Daoy (cell line): Measurements from ENCODE around the gene SLC38A9. TPM values are rescaled to one million over a fixed set of nuclear protein-coding genes. Genes with fewer than 3 reads are reported as not detected.

Experiments
- DNase-seq: peaks from one replicate; pipeline ENCODE4 v3.0.0-alpha.2; 2015; ENCODE audit warnings: low read depth
- total RNA-seq: library from RNA; depleted of rRNA; stranded (reverse); fragments of >200 nt; shearing (Covaris generic); gene quantifications from 2 replicates; pipeline ENCODE4 v1.2.3, GENCODE V29; 2014

SLC38A9 gene
- total RNA-seq, 1 experiment from 2014 or later = 37.3 TPM

- no peak for DNase-seq
These were observed 98.8 kb downstream of the SLC38A9 start for GRCh38 chr5:55613112-55613868.

DNA sequence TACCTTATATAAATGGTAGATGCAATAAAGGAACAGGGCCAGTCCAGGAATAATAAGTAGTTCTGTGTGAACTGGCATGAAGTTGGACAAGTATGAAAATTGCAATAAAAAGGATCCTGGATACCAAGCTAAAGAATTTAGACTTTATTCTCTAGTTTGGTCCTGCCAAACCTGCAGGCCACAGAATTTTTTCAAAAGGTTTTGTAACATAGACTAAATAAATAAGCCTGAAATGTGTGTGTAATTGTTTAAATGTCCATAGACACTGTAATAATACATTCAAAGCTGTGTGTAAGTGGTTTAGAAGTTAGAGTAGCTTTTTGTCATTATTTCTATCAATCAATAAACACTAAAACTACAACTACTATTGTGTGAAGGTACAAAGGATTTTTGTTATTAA lies 101.6 kb downstream of the SLC38A9 start:
- DNase-seq = no peak

GRCh38 chr5:55609413-55609812 lies 102.7 kb downstream of the SLC38A9 start:
- DNase-seq = no peak

DNA sequence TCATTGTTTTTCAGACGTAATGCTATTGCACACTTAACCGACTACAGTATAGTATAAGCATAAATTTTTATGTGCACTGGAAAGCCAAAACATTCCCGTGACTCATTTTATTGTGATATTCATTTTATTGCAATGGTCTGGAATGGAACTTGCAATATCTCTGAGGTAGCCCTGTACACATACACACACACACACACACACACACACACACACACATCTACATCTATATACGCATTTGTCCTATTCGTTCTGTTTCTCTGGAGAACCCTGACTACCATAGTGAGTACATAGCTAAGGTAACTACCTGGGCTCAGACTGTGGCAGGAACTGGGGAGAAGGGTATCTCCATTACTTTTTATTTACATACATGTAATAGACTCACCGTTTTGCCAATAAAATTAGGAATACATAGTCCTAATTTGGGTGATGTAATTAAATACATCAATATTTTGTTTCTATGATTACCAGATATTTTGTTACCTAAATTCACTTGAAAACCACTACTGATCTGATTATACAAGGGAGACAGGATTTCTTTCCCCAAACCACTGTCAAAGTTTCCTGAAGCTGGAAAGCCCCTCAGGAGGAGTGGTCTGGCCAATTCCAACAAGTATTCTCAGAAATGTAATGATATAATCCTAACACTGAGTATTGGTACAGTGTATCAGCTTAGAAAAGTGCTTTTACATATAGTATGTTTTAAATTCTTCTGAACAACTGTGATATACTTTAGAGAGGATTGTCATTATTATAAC lies 103.4 kb downstream of the SLC38A9 start:
- no peak for DNase-seq

- peak; percentile 72 for DNase-seq
These were observed 104.8 kb downstream of the SLC38A9 start for GRCh38 chr5:55607309-55607708.

GRCh38 chr5:55604611-55605067 lies 107.5 kb downstream of the SLC38A9 start:
- peak; percentile 78 for DNase-seq

GRCh38 chr5:55603922-55604321 lies 108.2 kb downstream of the SLC38A9 start:
- peak; percentile 50 for DNase-seq

DNA sequence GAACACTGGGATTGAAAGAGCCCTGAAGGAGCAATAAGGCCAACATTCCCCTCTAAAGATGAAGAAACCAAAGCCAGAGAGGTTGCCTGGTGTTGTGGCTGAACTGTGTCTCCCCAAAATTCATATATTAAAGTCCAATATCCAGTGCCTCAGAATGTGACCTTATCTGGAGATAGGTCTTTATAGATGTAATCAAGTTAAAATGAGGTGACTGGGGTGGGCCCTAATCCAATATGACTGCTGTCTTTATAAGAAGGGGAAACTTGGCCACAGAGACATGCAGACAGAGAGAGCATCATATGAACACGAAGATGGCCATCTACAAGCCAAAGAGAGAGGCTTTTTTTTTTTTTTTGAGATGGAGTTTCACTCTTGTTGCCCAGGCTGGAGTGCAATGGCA lies 110.5 kb downstream of the SLC38A9 start:
- DNase-seq = no peak

- DNase-seq = peak; percentile 80
These were observed 110.9 kb downstream of the SLC38A9 start for GRCh38 chr5:55601204-55601618.

DNA sequence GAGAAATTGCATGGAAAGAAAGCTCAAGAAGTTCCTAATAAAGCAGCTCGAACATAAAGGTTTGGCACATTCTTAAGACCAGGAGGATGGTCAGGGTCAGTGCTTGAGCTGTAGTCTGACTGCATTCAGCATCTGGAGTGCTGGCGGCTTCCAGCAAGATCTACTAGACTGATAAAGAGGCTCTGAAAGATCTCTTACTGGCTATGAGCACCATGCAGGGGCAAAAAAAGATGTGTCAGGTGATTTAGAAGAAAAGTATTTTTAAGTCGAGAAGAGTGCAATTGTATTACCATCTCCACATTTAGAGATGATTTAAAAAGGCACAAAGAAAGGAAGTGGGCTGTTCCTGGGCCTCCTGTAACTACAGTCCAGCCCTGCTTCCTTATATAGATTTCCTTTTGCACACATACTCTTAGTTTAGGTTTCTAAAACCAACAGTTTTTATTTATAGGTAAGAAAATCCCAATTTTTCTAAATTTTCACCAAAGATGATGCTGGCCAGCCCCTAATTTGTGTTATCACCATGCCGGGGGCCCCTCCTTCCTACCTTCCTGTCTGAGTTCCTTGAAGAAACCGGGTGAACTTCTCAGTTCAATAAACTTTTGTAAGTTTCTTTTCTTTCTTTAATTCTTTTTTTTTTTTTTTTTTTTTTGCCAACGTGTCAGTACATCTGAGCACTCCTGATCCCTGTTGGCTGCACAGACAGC lies 111.5 kb downstream of the SLC38A9 start:
- peak; percentile 23 for DNase-seq

DNA sequence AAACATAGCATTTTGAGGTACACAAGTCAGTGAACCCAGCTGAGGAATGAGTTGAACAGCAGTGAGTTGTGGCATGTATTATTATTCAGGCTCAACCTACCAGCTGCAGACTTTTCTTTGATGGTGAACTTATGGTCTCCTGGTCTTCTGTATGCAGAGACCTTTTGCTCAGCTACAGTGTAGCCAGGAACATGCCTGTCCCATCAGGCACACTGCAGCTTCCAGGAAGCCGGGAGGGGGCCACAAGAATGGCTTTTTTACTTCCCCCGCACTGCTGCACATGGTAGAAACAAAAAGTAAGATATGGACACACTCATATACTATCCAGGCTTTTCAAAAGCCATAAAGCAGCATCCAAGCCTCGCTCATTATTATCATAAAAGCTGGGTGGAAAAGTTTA lies 112.0 kb downstream of the SLC38A9 start:
- DNase-seq = no peak

GRCh38 chr5:55599148-55600050 lies 112.7 kb downstream of the SLC38A9 start:
- DNase-seq = no peak

GRCh38 chr5:55597014-55597981 lies 114.8 kb downstream of the SLC38A9 start:
- DNase-seq = peak; percentile 60

DNA sequence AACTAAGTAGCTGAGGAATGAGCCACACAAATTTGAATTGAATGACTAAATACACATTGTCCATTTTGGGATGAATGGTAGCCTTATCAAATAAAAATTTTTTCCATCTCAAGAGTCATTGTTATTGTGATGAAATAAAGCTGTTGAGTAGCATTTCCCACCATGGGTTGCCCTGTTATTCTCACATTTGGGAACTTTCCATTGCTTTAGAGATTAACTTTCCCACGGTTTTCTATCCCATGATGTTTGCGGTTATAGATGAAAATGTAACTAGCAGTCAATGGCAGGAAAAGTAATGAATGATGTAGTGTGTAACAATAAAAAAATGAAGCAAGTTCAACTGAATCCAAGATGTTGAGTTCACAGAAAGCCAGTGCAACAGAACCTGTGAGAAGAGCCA lies 117.5 kb downstream of the SLC38A9 start:
- no peak for DNase-seq

GRCh38 chr5:55593115-55593472 lies 119.0 kb downstream of the SLC38A9 start:
- DNase-seq = no peak

DNA sequence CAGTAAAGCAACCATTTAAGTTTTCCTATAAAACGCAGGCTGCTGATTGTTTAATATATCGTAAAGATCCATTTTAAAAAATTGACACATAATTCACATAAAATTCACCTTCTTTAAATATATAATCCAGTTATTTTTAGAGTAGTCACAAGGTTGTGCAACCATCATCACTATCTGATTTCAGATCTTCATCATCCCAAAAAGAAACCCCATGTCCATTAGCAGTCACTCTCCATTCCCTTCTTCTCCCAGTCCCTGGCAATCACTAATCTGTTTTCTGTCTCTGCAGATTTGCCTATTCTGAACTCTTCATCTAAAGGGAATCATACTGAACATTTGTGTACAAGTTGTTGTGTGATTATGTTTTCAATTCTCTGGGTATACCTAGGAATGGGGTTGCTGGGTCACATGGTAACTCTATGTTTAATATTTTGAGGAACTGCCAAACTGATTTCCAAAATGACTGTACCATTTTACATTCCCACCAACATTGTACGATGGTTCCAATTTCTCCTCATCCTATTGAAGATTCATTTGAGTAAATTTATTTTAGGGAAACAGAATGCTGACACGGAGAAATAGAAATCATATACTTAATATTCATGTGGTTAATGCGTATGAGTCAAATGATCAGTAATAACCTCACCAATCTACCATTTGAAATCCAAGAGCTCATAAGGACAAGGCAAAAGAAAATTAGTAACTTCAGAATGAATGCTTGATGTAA lies 119.6 kb downstream of the SLC38A9 start:
- no peak for DNase-seq

GRCh38 chr5:55591686-55592085 lies 120.4 kb downstream of the SLC38A9 start:
- DNase-seq = no peak

DNA sequence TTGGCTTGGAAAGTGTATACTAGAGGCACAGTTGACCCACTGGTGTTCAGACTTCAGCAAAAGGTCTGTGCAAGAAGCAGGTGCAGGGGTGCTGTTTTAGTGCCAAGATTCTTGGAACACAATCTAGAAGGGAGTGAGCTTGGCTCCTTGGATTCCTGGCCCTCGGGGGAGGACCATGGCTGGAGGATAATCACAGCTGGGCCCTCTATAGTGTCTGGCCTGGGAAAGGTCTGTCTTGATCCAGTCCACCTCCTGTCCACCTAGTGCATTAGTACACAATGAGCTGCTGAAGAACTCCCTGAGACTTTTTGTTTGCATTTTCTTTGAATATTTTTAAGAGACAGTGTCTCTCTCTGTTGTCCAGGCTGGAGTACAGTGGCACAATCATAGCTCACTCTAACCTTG lies 126.9 kb downstream of the SLC38A9 start:
- DNase-seq = no peak

- no peak for DNase-seq
These were observed 127.5 kb downstream of the SLC38A9 start for GRCh38 chr5:55584398-55585205.
